H1 (cell line): ENCODE measurements around the gene TSTD2. TPM values are rescaled to one million over a fixed set of nuclear protein-coding genes. Genes with fewer than 3 reads are reported as not detected.

ENCODE experiments used
- CTCF ChIA-PET: fragments of 300-600 bp; sonication (Branson Sonifier 250); formaldehyde crosslinking; loops from one replicate; lab custom pipeline; 2021; ENCODE audit not compliant: partially characterized antibody; lab: Charles Lee
- POLR2A ChIA-PET: fragments of 300-600 bp; sonication (Branson Sonifier 250); formaldehyde crosslinking; loops from one replicate; lab custom pipeline; 2021; ENCODE audit warnings: inconsistent platforms; ENCODE audit not compliant: partially characterized antibody; lab: Charles Lee
- DNase-seq, 2 experiments: peaks; one replicate each; pipeline versions ENCODE4 v3.0.0 to v3.0.0-alpha.2; 2010 to 2022; ENCODE audit warnings: low spot score in 2 of 2, low read depth in 1 of 2, mixed read lengths in 1 of 2
- FAIRE-seq: peaks from 2 replicates; lab custom pipeline; 2011; peaks lifted over from hg19 to GRCh38; lab: Jason Lieb, UNC
- H2AFZ ChIP-seq: 2 replicates; pipeline ENCODE4 v1.8.1; 2012; ENCODE audit warnings: low read length, inconsistent platforms
- H2AK5ac ChIP-seq: 2 replicates; pipeline ENCODE4 v1.6.1; 2013; ENCODE audit warnings: low read depth, low read length
- H2BK120ac ChIP-seq: replicated peaks from 2 replicates; pipeline ENCODE3; 2013; ENCODE audit warnings: low read depth, low read length, inconsistent platforms
- H2BK12ac ChIP-seq: 2 replicates; pipeline ENCODE4 v1.6.1; 2013; ENCODE audit warnings: low read depth, low read length
- H2BK15ac ChIP-seq: 2 replicates; pipeline ENCODE4 v1.6.1; 2013; ENCODE audit warnings: low read length
- H2BK20ac ChIP-seq: 2 replicates; pipeline ENCODE4 v1.6.1; 2013; ENCODE audit warnings: low read length
- H2BK5ac ChIP-seq: 2 replicates; pipeline ENCODE4 v1.6.1; 2013; ENCODE audit warnings: low read depth, low read length
- H3K14ac ChIP-seq: 2 replicates; pipeline ENCODE4 v1.6.1; 2013; ENCODE audit warnings: inconsistent platforms; ENCODE audit not compliant: insufficient read length
- H3K18ac ChIP-seq: 2 replicates; pipeline ENCODE4 v1.6.1; 2013; ENCODE audit warnings: low read length; ENCODE audit errors: extremely low read depth
- H3K23ac ChIP-seq: 2 replicates; pipeline ENCODE4 v1.6.1; 2013; ENCODE audit warnings: inconsistent platforms; ENCODE audit not compliant: insufficient read length
- H3K23me2 ChIP-seq: 2 replicates; pipeline ENCODE4 v1.6.1; 2013; ENCODE audit warnings: low read depth, low read length
- H3K27ac ChIP-seq: 2 replicates; pipeline ENCODE4 v1.6.1; 2011; ENCODE audit warnings: low read depth, low read length, inconsistent platforms
- H3K27me3 ChIP-seq, 4 experiments: replicated peaks in 1 of 4; 1 replicate in 1 of 4; 2 replicates in 3 of 4; pipeline versions ENCODE4 v1.6.1 to v1.8.1; 2011 to 2013; ENCODE audit warnings: low read length in 3 of 4, mild to moderate bottlenecking in 3 of 4, inconsistent platforms in 2 of 4, mixed read lengths in 2 of 4, moderate library complexity in 1 of 4; ENCODE audit not compliant: control insufficient read depth in 3 of 4, insufficient read depth in 3 of 4; ENCODE audit errors: extremely low read depth in 1 of 4
- H3K36me3 ChIP-seq, 4 experiments: 2 replicates each; pipeline versions ENCODE4 v1.6.1 to v1.8.1; 2011 to 2013; ENCODE audit warnings: mild to moderate bottlenecking in 4 of 4, low read length in 3 of 4, moderate library complexity in 2 of 4, control low read depth in 1 of 4, inconsistent platforms in 1 of 4; ENCODE audit not compliant: insufficient read depth in 4 of 4, control insufficient read depth in 2 of 4
- H3K4ac ChIP-seq: replicated peaks from 2 replicates; pipeline ENCODE3; 2013; ENCODE audit warnings: low read length, low read depth, mixed read lengths, inconsistent platforms; ENCODE audit not compliant: insufficient read length
- H3K4me1 ChIP-seq, 4 experiments: replicated peaks in 1 of 4; 1 replicate in 1 of 4; 2 replicates in 3 of 4; pipeline versions ENCODE4 v1.6.1 to v1.8.1; 2011 to 2013; ENCODE audit warnings: low read length in 3 of 4, inconsistent platforms in 2 of 4, mixed read lengths in 1 of 4; ENCODE audit not compliant: insufficient read depth in 4 of 4, control insufficient read depth in 3 of 4
- H3K4me2 ChIP-seq, 2 experiments: 2 replicates each; pipeline versions ENCODE4 v1.6.1 to v1.8.1; 2011 to 2013; ENCODE audit warnings: low read depth in 2 of 2, low read length in 2 of 2, control low read depth in 1 of 2, inconsistent platforms in 1 of 2, mild to moderate bottlenecking in 1 of 2; ENCODE audit not compliant: insufficient read depth in 1 of 2
- H3K4me3 ChIP-seq, 4 experiments: fragments of 200-600, 300-600 bp in 1 of 4; sonication (generic), shearing (Covaris generic), sonication (Bioruptor Twin) in 1 of 4; 2 replicates each; pipeline versions ENCODE4 v1.5.1 to v1.8.1; 2011 to 2016; ENCODE audit warnings: low read length in 4 of 4, low read depth in 3 of 4, control low read depth in 2 of 4, inconsistent platforms in 2 of 4, mild to moderate bottlenecking in 2 of 4, mixed read lengths in 1 of 4, moderate library complexity in 1 of 4; ENCODE audit not compliant: insufficient read depth in 2 of 4; ENCODE audit errors: extremely low read depth in 1 of 4
- H3K56ac ChIP-seq: replicated peaks from 2 replicates; pipeline ENCODE3; 2013; ENCODE audit warnings: low read depth, mild to moderate bottlenecking, mixed read lengths, low read length, inconsistent platforms; ENCODE audit not compliant: insufficient read length
- H3K79me1 ChIP-seq: 2 replicates; pipeline ENCODE4 v1.6.1; 2013; ENCODE audit warnings: low read depth, low read length, control low read depth
- H3K79me2 ChIP-seq, 2 experiments: 2 replicates each; pipeline versions ENCODE4 v1.6.1 to v1.8.1; 2012 to 2013; ENCODE audit warnings: low read length in 2 of 2, mild to moderate bottlenecking in 2 of 2, inconsistent platforms in 1 of 2; ENCODE audit not compliant: insufficient read depth in 2 of 2, control insufficient read depth in 1 of 2
- H3K9ac ChIP-seq, 4 experiments: replicated peaks in 1 of 4; 1 replicate in 1 of 4; 2 replicates in 3 of 4; pipeline versions ENCODE4 v1.6.1 to v1.8.1; 2011 to 2013; ENCODE audit warnings: low read depth in 3 of 4, low read length in 3 of 4, control low read depth in 2 of 4, mild to moderate bottlenecking in 2 of 4, moderate library complexity in 2 of 4, inconsistent platforms in 1 of 4; ENCODE audit errors: extremely low read depth in 1 of 4
- H3K9me3 ChIP-seq, 2 experiments: 2 replicates each; pipeline versions ENCODE4 v1.6.1 to v1.8.1; 2012 to 2013; ENCODE audit warnings: mild to moderate bottlenecking in 2 of 2, moderate library complexity in 2 of 2, control low read depth in 1 of 2, inconsistent platforms in 1 of 2, low read depth in 1 of 2, low read length in 1 of 2, mixed read lengths in 1 of 2; ENCODE audit not compliant: insufficient read depth in 2 of 2
- H4K20me1 ChIP-seq, 2 experiments: replicated peaks in 1 of 2; 2 replicates each; pipeline versions ENCODE3 to v1.8.1; 2011 to 2013; ENCODE audit warnings: inconsistent platforms in 2 of 2, low read length in 2 of 2, mild to moderate bottlenecking in 1 of 2; ENCODE audit not compliant: insufficient read depth in 2 of 2, control insufficient read depth in 1 of 2
- H4K5ac ChIP-seq: 2 replicates; pipeline ENCODE4 v1.6.1; 2013; ENCODE audit warnings: low read length, low read depth, mixed read lengths, inconsistent platforms; ENCODE audit not compliant: insufficient read length
- H4K8ac ChIP-seq: 2 replicates; pipeline ENCODE4 v1.8.0; 2013; ENCODE audit warnings: mild to moderate bottlenecking, moderate library complexity, low read length, inconsistent platforms; ENCODE audit not compliant: insufficient read depth; ENCODE audit errors: extremely low read depth
- H4K91ac ChIP-seq: replicated peaks from 2 replicates; pipeline ENCODE3; 2013; ENCODE audit warnings: low read length, mixed read lengths, inconsistent platforms; ENCODE audit not compliant: insufficient read length
- BCL11A ChIP-seq, 2 experiments: IDR thresholded peaks; one replicate each; pipeline ENCODE4 v1.6.1; 2011; ENCODE audit warnings: low read depth in 2 of 2, low read length in 2 of 2, mild to moderate bottlenecking in 2 of 2
- JUN ChIP-seq: IDR thresholded peaks from 2 replicates; pipeline ENCODE4 v1.6.1; 2011; ENCODE audit warnings: low read depth, mild to moderate bottlenecking, improper control_type of control experiment, low read length
- NRF1 ChIP-seq: IDR thresholded peaks from 2 replicates; pipeline ENCODE4 v1.6.1; 2011; ENCODE audit warnings: mild to moderate bottlenecking, low read depth, low read length, improper control_type of control experiment
- SIN3A ChIP-seq, 2 experiments: IDR thresholded peaks in 1 of 2; conservative IDR thresholded peaks in 1 of 2; 2 replicates each; pipeline ENCODE4 v1.6.1; 2011 to 2012; ENCODE audit warnings: low read length in 2 of 2, improper control_type of control experiment in 1 of 2, low read depth in 1 of 2, mild to moderate bottlenecking in 1 of 2
- TAF1 ChIP-seq: IDR thresholded peaks from 2 replicates; pipeline ENCODE4 v1.6.1; 2011; ENCODE audit warnings: mild to moderate bottlenecking, low read depth, low read length
- TBP ChIP-seq: IDR thresholded peaks from 2 replicates; pipeline ENCODE4 v1.6.1; 2011; ENCODE audit warnings: low read depth, low read length, improper control_type of control experiment
- WGBS, 2 experiments: shearing (Covaris generic) in 1 of 2; methylation state at CpG; one replicate each; pipeline versions ENCODE4 v1.1.6 to v1.1.7; 2013 to 2015; ENCODE audit warnings: low lambda C conversion rate in 2 of 2, mixed read lengths in 2 of 2, inconsistent platforms in 1 of 2, low coverage in 1 of 2, missing lambda C conversion rate in 1 of 2; ENCODE audit not compliant: insufficient replicate concordance in 2 of 2, insufficient coverage in 1 of 2, insufficient read length in 1 of 2; ENCODE audit errors: extremely low coverage in 1 of 2, missing lambda C conversion rate in 1 of 2; 5-methylcytosine and 5-hydroxymethylcytosine counted together
- polyA plus RNA-seq, 7 experiments: library from polyadenylated mRNA; depleted of rRNA in 3 of 7; stranded (reverse) in 5 of 7; unstranded in 2 of 7; fragments of >200 nt in 5 of 7; fragments of 200-250 nt in 2 of 7; gene quantifications; 1 replicate in 5 of 7; 2 replicates in 1 of 7; 4 replicates in 1 of 7; pipeline versions ENCODE4 v1.2.1 to v1.2.3, GENCODE V29; 2011 to 2013; ENCODE audit warnings: missing spikeins in 2 of 7, mixed read lengths in 2 of 7
- total RNA-seq: library from RNA; stranded (reverse); fragmentation: NEBNext Ultra II Directional; extraction: Animal tissue kit (Norgen Biotek cat#: 25700); gene quantifications from 2 replicates; pipeline ENCODE4 v1.2.1, GENCODE V29; 2021

The TSTD2 gene
- total and polyA plus RNA-seq, 2 of the 8 experiments (the other 6 are each of a cell fraction or from before 2014, with no cell fraction given), result 16.1 to 17.5 TPM

GRCh38 chr9:97660847-97661246 is 27.7 kb upstream of the TSTD2 start:
- Histone ChIP-seq H3K36me3 (peaks cover 19 to 87% (median 69%) of the 10 kb centered on the region in 4 experiments), H3K4me3 (no peak overlapping the region), H4K8ac (no peak overlapping the region), H3K27ac (no peak overlapping the region), H3K4me1 (no peaks in the 10 kb centered on the region), H2AK5ac (no peak overlapping the region), H3K56ac (no peak overlapping the region), H3K27me3 (no peaks in the 10 kb centered on the region), H2BK12ac (no peak overlapping the region), H3K4me2 (no peak overlapping the region), H3K79me1 (no peaks in the 10 kb centered on the region; the same call in 1 of the 2 replicates), H3K4ac (no peak overlapping the region), H2BK20ac (no peak overlapping the region), H3K9ac (no peak overlapping the region), H2BK15ac (no peak overlapping the region), H4K20me1 (peaks cover 0 to 1% of the 10 kb centered on the region in 2 experiments), H3K23ac (no peak overlapping the region), H4K91ac (no peak overlapping the region), H3K14ac (no peak overlapping the region), H2AFZ (no peak overlapping the region), H4K5ac (no peak overlapping the region), H3K18ac (no peak overlapping the region), H3K23me2 (no peaks in the 10 kb centered on the region), H3K79me2 (no peaks in the 10 kb centered on the region), H3K9me3 (no peaks in the 10 kb centered on the region), H2BK120ac (no peak overlapping the region), H2BK5ac (no peak overlapping the region)
- TF ChIP-seq NRF1, result no peak
- TF ChIP-seq SIN3A (conservative IDR thresholded peaks at IDR 0.05 in 1 of 2, IDR thresholded peaks at IDR 0.05 in 1 of 2; ENCODE audit: low read depth in 1 of 2, low read length in 2 of 2), result no peak
- no peak for TF ChIP-seq JUN
- no peak for TF ChIP-seq TAF1
- no peak for TF ChIP-seq BCL11A (IDR thresholded peaks at IDR 0.05; ENCODE audit: low read depth in 2 of 2, low read length in 2 of 2)
- TF ChIP-seq TBP, result no peak
- DNase-seq (no peak), FAIRE-seq (peak; percentile 36)
- CTCF ChIA-PET, result interaction anchor here (0.6 to 1.3 kb wide), 2 partner anchors 20 to 100 kb away, joined by 3 to 4 read pairs; no protein-coding TSS in a partner anchor
- POLR2A ChIA-PET, result interaction anchor here (0.8 to 1.0 kb wide), 2 partner anchors 8 to 13 kb away, joined by 3 read pairs; no protein-coding TSS in a partner anchor
- 90% methylated on average over 2 of the region's 2 CpGs; no CpG with 5 or more reads in 1 of the 2 experiments for WGBS, 2 experiments
